Muscle of back (tissue), 11 donors: Measurements from ENCODE around the gene PPP3CA. TPM values are rescaled to one million over a fixed set of nuclear protein-coding genes. Genes with fewer than 3 reads are reported as not detected.
A peak's percentile ranks its signal among the peaks of the same experiment; 100 is the strongest.
"Not testable (repeated sequence)": the region's sequence is repeated elsewhere in the genome, so short reads cannot be mapped to it uniquely, and the experiment has no call there.

Experiments used
- DNase-seq, 3 donors: peaks; one replicate each; pipeline versions ENCODE4 v3.0.0 to v3.0.0-alpha.2; 2013
- polyA plus RNA-seq, 10 donors: library from polyadenylated mRNA; unstranded; fragments of 120-200 nt; gene quantifications; one replicate each; pipeline ENCODE4 v1.2.1, GENCODE V29; 2013; ENCODE audit not compliant: insufficient read length in 10 of 10

Gene PPP3CA
- polyA plus RNA-seq, 10 donors = 29.1 to 38.0 (median 31.7) TPM

DNA sequence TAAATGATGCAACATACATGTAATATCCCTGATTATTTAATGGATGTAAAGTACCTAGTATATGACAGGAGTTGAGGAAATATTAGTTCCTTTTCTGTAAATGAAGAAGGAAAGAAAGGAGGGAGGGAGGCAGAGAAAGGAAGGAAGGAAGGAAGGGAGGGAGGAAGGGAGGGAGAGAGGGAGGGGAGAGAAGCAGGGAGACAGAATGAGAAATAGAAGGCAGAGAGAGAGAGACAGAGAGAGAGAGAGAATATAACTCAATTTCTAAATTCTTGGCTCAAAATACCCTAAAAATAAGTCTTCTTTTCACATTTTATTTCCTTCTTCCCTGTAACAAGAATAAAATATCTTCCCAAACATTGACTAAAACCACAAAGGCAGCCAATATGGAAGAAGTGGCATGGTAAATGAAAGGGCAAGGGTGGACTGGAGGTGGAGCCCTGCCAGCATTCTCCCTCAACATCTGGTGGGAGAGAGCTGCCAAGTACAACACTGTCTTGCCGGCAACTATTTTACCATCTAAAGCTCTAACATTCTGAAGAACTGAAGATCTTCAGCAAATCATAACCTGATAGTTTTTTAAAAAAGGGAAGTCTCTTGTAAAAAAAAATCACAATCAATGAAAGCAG, 245.1 kb downstream of the PPP3CA start:
- peak; percentile 30 to 61 (median 34) for DNase-seq

DNA sequence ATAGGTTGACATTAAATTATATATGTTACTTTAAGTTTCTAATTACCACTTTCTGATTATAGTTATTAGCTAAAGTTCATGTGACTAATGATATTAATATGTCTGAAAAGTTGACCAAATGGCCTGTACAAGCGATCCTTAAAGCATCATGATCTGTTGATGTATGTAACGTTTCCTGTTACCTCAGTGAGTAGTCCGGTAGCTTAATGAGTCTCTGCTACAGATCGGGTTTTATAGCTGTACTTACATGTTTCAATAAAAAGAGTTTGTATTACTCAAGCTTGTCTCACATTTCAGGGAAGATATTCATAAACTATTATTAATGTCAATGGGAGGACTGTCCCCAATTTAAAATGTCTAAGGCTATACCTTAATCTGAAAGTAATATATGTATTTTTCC, 246.3 kb downstream of the PPP3CA start:
- DNase-seq = no peak

DNA sequence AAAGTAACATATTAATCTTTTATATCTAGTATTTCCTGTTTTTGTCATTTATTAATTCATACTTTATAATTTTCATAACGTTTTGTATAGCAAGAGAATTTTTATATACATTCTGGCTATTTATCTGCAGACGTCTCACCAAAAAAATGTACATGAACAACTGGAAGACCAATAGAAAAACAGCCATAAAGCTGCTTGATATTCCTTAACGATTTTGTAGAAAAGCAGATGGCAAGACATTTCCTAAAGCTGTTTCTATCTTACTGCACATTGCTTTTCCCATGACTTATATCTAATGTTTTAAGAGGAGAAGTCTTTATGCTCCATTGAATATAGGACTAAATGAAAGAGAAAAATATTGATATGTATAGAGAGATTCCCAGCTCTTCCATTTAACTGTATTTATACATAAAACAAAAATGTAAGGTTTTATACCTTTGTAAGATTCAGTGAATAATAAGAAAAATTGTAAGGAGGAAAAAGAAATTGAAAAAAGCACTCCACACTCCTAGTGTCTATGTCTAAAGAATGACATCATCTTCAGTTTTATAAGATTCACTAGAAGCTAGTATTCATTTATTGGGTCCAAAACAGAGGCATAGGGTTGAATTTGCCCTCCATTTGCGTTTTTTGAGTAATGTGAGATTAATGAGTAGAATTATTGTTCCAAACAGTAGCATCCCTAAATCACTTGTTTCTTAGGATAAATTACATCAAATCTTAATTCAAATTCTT, 248.5 kb downstream of the PPP3CA start:
- DNase-seq = no peak

DNA sequence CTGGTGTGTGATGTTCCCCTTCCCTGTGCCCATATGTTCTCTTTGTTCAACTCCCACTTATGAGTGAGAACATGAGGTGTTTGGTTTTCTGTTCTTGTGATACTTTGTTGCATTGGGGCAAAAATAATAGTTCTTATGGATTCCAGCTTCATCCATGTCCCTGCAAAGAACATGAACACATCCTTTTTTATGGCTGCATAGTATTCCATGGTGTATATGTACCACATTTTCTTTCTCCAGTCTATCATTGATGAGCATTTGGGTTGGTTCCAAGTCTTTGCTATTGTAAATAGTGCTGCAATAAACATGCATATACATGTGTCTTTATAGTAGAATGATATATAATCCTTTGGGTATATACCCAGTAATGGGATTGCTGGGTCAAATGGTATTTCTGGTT, 254.7 kb downstream of the PPP3CA start:
- DNase-seq = not testable (repeated sequence)

DNA sequence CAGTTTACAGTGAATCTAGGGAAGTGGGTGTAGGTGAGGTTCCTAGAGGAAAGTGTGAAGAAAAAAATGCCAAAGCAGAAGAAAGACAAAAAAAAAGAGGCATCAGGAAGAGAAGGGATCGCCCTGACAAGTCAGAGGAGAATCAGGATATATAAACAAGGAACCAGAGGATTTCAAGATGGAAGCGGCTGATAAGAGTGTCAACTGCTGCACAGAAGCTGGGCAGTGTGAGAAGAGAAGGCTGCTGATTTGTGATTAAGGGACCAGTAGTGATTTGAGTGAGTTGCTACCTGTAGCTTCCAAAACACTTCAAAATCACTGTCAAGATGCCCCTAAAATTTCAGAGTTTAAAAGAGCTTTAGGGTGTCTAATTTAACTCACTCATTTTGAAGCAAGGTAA, 258.2 kb downstream of the PPP3CA start:
- no peak for DNase-seq

DNA sequence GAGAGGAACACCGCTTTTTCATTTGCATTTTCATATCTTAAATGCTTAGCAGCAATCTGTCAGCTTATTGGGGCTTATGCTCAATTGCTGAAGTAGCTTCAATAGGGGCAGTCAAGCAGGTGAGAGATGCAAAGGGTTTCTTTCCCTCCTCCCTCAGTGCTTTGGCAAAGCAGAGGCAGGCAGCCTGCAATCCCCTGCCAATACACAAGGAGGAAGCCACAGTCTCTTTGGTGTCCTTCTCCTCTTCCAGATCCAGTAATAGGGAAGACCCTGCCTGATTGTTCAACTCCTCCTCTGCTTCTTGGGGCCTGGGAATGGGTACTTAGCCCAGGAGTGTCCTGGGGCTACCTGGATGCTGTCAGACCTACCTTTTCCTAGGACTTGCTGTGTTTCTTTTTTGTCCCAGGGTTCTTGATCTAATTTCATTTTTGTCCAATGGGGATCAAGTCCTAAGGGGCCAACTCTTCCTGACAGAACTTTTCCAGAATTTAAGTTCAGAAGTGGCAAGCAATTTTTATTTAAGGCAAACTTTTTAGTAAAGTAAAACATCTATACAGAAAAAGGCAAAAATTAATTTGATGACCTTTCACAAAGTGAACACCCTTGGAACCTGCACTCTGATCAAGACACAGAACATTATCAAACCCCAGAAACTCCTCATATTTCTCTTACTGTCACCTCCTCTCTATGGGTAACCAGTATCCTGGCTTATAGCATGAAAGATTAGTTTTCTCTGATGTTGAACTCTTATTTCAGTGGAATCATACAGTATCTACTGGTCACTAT, 260.3 kb downstream of the PPP3CA start:
- no peak for DNase-seq

DNA sequence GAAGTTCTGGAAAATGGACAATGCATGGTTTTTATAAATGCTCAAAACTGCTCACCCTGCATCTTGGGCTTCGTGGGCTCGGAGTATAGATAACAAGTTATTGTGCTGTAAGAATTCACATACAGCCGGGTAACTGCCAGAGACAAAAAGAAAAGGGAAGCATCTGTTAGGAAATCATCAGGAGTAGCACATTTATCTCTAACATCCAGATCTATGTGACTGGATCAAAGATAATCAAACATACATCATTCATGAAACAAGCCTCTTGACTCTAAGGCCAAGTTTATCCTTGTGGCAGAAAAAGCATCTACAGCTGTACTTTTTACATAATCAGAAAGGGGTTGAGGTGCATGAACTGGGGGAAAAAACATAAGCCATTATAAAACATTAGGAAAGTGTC, 264.2 kb downstream of the PPP3CA start:
- no peak for DNase-seq

DNA sequence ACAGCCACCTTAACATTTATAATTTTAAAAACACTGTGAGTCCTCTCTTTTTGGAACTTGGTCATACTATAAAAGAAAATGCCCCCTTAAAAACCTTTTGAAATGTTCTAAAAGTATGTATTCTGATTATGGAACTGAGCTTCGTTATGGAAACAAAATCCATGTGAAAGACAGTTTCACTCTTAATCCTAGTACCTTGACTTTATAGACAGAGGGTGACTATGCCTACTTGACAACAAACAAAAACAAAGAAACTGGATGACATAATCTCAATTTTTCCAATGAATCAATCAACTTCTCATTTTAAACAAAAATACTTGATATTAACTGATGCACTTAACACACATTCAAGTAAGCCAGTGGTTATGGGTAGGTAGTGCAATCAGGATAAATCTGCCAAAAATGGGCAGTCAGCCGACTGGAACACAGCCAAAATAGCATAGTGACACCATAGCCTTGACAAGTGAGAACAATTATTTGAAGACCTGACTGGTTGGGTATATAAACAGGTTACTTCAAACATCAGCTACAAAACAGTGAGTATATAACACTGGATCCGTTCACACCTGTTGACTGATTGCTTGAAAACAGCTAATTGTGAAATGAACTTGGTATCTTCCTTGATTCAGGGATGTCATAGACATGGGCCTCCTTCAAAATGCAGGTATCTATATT, 265.5 kb downstream of the PPP3CA start:
- no peak for DNase-seq

DNA sequence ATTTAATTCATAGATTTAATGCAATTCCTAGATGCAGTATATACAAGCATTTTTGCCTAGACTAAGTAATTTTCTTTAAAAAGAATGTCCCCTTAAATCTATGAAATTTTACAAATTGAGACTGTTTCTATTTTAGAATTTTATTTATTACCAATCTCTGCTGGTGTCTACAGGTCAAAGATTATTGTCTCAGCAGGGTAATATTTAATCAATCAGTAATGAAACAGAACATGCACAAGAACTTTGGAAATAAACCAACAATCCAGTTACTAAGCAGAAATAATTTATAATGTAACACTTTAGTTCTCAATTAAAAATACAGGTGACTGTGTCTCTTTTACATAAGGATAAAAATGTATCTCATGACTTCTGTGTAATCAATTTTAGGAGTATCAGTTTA, 266.2 kb downstream of the PPP3CA start:
- DNase-seq = no peak

DNA sequence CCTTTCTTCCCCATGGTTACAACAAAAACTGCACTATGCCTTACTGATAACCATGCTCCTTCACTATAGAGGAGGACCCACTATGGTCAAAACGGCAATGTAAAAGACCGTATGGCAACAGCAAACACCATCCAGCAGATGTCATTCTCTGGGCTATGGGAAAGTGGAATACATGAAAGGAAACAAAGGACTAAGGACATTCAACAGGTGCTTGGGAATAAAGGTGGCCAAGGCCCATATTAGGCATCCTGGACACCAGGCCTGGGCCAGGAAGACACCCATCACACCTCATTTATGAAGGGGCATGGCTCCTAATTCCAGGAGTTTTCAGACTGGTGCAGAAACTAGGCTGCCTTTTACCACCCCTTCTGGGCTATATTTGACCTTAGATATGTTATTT, 268.4 kb downstream of the PPP3CA start:
- no peak for DNase-seq

DNA sequence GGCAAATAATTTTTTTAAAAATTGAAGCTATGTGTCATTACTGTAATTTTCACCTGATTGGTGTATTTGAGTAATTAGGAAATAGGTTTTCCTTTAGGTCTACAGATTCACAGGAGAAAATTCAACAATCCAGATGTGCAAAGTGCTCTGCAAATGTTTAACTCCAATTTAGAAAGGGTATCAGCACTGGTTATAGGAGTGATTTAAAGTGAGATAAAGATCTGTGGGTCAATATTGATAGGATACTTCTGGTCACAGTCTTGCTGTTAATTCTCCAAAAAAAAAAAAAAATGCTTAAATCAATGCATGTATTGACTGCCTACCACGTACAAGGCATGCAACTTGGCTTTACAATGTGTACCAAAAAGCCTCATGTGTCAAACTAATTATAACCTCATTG, 271.3 kb downstream of the PPP3CA start:
- no peak for DNase-seq

DNA sequence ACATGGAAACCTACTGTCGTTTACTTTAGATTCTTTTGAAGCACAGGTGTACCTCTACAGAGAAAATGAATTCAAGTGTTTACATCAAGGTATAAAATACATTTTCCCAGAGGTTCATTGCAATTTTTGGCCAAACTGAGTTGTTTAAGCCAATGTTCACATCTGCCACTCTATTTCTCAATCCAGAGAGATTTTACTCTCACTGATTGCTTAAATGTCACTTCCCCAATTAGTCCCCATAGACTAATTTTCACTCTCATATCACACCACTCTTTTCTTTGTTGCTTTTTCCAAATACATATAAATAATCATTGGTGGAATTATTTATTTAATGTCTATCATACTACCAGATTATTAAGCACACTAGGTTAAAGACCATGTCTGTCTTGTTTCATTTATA, 271.8 kb downstream of the PPP3CA start:
- no peak for DNase-seq

DNA sequence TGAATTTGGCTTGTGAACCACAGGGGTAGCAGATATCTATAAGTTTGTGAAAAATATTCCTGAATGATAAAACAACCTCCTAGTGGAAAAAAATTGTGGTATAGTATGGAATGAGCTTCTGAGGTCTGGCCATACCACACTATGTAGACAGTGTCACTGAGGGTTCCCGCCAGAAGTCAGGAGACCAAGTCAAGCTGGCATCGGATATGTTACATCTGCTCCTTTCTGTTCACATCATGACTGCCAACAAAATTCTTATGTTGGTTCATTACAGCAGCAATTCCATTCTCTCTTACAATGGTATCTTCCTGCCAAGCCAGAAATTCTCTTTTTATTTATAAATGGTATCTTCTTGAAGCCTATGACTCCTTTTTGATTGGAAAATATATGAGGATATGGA, 273.0 kb downstream of the PPP3CA start:
- DNase-seq = peak in 1 of 3 donors; percentile 7

DNA sequence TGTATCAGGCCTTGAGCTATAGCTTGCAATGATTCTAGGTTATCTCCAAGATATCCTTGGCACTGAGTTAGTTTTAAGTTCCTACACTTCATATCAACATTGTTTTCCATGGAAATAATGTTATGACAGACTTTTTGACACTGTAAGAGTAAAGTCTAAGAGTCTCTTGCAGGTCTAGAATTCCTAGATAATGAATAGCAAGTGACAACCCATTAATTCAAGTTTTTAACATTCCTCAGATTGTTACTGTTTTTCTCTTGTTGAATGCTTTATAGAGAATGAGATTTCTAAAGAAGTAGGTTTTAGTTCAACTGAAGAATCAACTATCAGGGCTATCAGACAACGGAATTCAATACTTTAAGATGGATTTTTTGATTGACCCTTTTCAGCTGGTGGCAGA, 276.1 kb downstream of the PPP3CA start:
- no peak for DNase-seq

DNA sequence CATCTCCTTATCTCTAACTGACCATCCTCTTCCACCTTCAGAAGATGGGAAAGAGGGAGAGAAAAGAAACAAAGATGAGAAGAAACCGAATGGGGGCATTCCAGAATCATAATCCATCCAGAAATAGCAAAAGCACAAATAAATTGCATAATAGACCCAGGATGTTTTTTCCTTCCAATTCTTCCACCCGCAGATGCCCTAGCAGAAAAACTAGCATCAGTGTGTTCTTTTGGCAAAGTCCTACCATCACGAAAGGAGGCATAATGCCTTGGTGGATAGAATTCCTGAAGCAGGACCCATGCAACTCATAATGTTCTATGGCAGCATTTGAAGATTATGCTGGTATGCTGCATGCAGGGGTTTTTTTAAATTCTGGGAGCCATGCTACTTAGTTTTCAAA, 279.2 kb downstream of the PPP3CA start:
- DNase-seq = no peak

DNA sequence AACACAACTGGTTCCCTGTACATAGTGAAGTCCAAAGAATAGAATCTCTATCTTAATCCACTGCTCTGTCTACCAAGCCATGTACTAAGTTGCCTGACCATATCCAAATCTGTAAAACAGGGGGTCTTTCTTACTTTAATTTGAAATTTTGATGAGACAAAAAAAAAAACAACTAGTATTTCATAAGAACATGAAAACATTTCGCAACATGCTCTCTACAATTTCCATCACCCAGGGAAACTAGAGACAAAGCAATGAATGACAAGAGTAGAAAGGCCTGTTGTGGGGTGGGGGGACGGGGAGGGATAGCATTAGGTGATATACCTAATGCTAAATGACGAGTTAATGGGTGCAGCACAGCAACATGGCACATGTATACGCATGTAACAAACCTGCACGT, 279.9 kb downstream of the PPP3CA start:
- no peak for DNase-seq

DNA sequence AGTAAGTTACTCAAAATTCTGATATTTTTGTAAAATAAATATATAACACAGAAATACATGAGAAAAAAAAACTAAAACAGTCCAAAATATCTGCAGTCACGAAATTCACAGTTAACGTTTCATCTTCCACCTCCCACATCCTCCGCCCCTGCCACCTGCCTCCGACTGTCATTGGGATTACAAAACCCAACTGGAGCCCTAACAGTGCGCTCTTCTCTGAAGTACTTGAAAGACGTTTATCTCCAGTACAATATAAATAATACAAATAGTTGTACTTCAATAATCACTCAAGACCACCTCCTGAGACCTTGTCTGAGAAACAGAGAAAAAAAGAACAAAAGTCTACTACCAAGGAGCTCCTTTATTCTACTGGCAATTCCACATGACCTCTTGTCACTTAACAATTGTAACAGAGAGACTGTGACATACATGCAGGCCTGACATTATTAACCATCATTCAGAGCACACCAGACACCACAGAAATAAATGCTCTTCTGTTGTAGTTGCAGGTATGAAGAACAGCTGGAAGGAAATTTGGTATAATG, 280.6 kb downstream of the PPP3CA start:
- no peak for DNase-seq

DNA sequence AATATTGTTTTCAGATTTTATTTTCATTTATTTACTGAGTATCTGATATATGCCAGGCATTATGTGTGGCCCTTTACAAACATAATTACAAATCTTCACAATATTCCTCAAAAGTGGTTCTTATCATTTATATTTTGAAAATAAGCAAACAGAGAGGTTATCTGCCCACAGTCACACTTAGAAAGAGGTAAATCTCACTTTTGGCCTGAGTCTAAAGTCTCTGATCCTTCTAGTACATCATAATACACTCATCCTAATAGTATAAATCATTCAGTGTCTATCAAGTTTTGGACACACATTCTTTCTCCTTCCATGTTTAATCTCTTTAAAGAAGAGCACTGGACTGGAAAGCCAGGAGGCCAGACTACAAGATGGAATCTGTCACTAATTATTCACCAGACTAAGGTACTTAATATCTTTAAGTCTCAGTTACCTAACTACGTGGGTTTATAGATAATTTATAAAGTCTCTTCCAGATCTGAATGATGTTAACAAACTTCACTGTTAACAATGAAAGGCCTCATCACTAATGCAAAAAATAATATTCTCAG, 281.3 kb downstream of the PPP3CA start:
- DNase-seq = no peak

DNA sequence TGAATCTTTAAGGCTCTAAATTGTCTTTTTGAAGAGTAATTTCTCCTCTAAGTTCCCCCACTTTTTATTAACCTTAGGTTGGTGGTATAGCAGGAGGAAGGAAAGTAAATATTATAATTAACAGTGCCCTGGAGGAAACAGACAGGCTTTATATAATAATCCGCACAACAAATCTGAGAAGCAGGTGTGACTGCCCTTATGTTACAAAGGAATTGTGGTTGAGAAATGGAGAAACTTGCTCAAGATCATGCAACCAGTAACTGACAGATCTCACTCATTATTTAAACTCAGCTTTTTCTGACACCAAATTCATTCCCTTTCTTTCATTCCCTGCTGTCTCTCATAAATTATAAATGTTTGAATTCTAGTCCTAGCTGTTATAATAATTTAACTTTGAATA, 282.0 kb downstream of the PPP3CA start:
- no peak for DNase-seq

DNA sequence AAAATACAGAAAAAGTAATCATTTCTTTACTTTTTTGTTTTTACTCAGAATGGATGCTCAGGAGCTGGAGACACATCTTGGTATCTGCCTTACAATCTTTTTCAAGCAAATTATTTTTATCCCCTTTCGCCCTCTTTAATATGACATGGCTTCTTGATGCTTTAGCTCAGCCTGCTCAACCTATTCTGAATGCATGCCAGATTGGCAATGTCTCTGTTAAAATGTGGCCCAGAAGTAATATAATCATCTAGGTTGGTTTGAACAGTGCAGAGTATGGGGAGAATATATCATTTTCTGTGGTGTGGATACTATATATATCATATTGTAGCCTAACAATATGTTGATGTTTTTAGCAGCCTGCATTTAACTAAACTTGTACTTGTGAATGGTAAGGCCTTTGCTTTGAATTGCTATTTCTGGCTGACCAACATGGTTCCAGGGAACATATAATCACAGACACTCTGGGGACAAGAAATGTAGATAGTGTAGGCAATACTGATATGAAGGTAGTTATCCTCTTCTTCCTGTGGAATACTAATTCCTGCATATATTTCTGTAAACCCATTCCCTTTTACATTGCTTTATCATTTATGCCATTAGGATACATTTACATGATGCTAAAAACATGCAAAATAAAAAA, 282.7 kb downstream of the PPP3CA start:
- no peak for DNase-seq

DNA sequence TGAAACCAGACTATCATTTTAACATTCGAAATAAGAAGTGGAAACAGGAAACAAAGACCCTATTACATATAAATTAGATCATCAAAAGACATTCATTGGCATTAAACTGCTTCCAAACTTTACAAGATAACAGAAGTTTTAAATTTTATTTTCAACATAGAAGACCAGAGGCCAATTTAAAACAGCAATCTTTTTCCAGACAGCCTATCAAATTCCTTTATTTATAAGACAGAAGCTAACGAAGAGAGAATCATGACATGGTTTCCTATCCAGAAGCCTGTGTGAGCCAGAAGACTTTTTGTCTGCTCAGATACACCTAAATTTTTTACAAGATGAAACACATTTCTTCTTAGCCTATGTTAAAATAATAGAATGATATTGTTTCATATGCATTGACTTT, 291.9 kb downstream of the PPP3CA start:
- DNase-seq = no peak
